HFFc6 (cell line): ENCODE measurements around the gene CENPF. TPM values are rescaled to one million over a fixed set of nuclear protein-coding genes. Genes with fewer than 3 reads are reported as not detected.

Experiments used
- DNase-seq: peaks from one replicate; pipeline ENCODE4 v3.0.0-alpha.2; 2018
- H3K27ac Mint-ChIP-seq: 2 replicates; pipeline ENCODE4 v1.8.0; 2020; ENCODE audit warnings: mild to moderate bottlenecking, mixed read lengths
- H3K27me3 Mint-ChIP-seq: 2 replicates; pipeline ENCODE4 v1.8.0; 2021; ENCODE audit warnings: mild to moderate bottlenecking, moderate library complexity, mixed read lengths; ENCODE audit not compliant: insufficient read depth
- H3K36me3 Mint-ChIP-seq: 2 replicates; pipeline ENCODE4 v1.8.0; 2021; ENCODE audit warnings: low read depth, mixed read lengths
- H3K4me1 Mint-ChIP-seq: 2 replicates; pipeline ENCODE4 v1.8.0; 2020; ENCODE audit warnings: low read depth, mixed read lengths
- H3K4me3 Mint-ChIP-seq: 2 replicates; pipeline ENCODE4 v1.8.0; 2020; ENCODE audit warnings: mild to moderate bottlenecking, moderate library complexity, mixed read lengths
- H3K9me3 Mint-ChIP-seq: 2 replicates; pipeline ENCODE4 v1.8.0; 2020; ENCODE audit warnings: mild to moderate bottlenecking, mixed read lengths
- total RNA-seq, 6 experiments: library from RNA; stranded (reverse); fragmentation: NEBNext Ultra II Directional; extraction: Animal tissue kit (Norgen Biotek cat#: 25700); gene quantifications; 2 replicates in 1 of 6; 3 replicates in 5 of 6; pipeline ENCODE4 v1.2.3, GENCODE V29; 2021
- TF ChIP-seq, protein P1 (sequence below): fragments of 200-600 bp; sonication (generic); IDR thresholded peaks from 2 replicates; pipeline ENCODE4 v1.5.0; 2021; ENCODE audit warnings: antibody characterized with exemption, mild to moderate bottlenecking

The CENPF gene
- total RNA-seq, 6 experiments from 2014 or later, result 36.8 to 79.2 (median 76.6) TPM

GRCh38 chr1:214688891-214689290, 85.9 kb downstream of the CENPF start:
- TF ChIP-seq, protein P1, sequence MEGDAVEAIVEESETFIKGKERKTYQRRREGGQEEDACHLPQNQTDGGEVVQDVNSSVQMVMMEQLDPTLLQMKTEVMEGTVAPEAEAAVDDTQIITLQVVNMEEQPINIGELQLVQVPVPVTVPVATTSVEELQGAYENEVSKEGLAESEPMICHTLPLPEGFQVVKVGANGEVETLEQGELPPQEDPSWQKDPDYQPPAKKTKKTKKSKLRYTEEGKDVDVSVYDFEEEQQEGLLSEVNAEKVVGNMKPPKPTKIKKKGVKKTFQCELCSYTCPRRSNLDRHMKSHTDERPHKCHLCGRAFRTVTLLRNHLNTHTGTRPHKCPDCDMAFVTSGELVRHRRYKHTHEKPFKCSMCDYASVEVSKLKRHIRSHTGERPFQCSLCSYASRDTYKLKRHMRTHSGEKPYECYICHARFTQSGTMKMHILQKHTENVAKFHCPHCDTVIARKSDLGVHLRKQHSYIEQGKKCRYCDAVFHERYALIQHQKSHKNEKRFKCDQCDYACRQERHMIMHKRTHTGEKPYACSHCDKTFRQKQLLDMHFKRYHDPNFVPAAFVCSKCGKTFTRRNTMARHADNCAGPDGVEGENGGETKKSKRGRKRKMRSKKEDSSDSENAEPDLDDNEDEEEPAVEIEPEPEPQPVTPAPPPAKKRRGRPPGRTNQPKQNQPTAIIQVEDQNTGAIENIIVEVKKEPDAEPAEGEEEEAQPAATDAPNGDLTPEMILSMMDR, result no peak
- peak; percentile 1 for DNase-seq
- Mint-ChIP-seq H3K4me3 (no peak overlapping the region), H3K36me3 (no peaks in the 10 kb centered on the region), H3K27me3 (no peaks in the 10 kb centered on the region), H3K27ac (0 out of 2 replicates have a peak overlapping the region, but pooled peaks have one; percentile 5), H3K4me1 (peaks cover 21% of the 10 kb centered on the region), H3K9me3 (no peaks in the 10 kb centered on the region)

DNA sequence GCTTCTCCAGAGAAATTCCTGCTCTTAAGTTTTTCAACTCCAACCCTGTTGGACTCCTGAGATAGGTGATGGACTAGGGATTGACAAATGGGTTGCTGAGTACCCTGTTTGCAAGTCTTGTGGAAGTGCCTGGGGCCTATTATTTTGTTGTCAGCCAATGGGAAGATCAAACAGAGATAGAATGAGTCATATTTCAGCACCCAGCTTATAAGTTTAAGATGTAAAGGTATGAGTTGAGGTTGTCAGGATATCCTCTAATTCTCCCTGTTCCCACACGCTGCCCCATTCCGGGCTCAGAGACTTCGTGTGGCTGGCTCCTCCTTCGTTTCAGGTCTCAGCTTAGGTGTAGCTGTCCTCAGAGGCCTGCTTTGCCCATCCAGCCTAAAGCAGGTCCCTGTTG, 91.8 kb downstream of the CENPF start:
- TF ChIP-seq, protein P1, result no peak
- H3K36me3 Mint-ChIP-seq, result 0 out of 2 replicates have a peak, but pooled peaks cover 5% of the 10 kb centered on the region
- no peak for DNase-seq
- H3K4me1 Mint-ChIP-seq, result peaks cover 10% of the 10 kb centered on the region; the same call in 1 of the 2 replicates
- H3K27ac Mint-ChIP-seq, result no peak overlapping the region
- H3K4me3 Mint-ChIP-seq, result no peak overlapping the region
- H3K27me3 Mint-ChIP-seq, result no peaks in the 10 kb centered on the region; the same call in 1 of the 2 replicates
- H3K9me3 Mint-ChIP-seq, result 0 out of 2 replicates have a peak, but pooled peaks cover 4% of the 10 kb centered on the region

DNA sequence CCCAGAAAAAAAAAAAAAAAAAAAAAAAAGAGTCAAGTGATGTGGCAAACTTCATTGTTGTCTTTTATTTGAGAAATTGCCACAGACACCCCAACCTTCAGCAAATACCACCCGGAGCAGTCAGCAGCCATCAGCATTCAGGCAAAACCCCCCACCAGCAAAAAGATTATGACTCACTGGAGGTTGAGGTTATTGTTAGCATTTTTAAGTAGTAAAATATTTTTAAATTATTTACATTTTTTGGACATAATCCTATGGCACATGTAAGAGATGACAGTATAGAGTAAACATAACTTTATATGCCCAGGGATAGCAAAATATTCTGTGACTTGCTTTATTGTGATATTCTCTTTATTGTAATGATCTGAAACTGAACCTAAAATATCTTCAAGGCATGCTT, 95.6 kb downstream of the CENPF start:
- no peak overlapping the region for H3K4me3 Mint-ChIP-seq
- H3K36me3 Mint-ChIP-seq, result 0 out of 2 replicates have a peak, but pooled peaks cover 5% of the 10 kb centered on the region
- TF ChIP-seq, protein P1, result no peak
- no peak overlapping the region for H3K27ac Mint-ChIP-seq
- 0 out of 2 replicates have a peak, but pooled peaks cover 4% of the 10 kb centered on the region for H3K9me3 Mint-ChIP-seq
- peaks cover 6% of the 10 kb centered on the region; the same call in 1 of the 2 replicates for H3K4me1 Mint-ChIP-seq
- H3K27me3 Mint-ChIP-seq, result no peaks in the 10 kb centered on the region; the same call in 1 of the 2 replicates
- no peak for DNase-seq

- Mint-ChIP-seq H3K27me3 (no peaks in the 10 kb centered on the region; the same call in 1 of the 2 replicates), H3K9me3 (peaks cover 18% of the 10 kb centered on the region), H3K36me3 (peaks cover 20% of the 10 kb centered on the region), H3K27ac (no peak overlapping the region), H3K4me1 (peaks cover 6% of the 10 kb centered on the region; the same call in 1 of the 2 replicates), H3K4me3 (peak overlapping the region; percentile 8; the same call in 1 of the 2 replicates)
- DNase-seq, result no peak
- TF ChIP-seq, protein P1, result no peak
Observed at GRCh38 chr1:214700437-214700836, 97.4 kb downstream of the CENPF start.

DNA sequence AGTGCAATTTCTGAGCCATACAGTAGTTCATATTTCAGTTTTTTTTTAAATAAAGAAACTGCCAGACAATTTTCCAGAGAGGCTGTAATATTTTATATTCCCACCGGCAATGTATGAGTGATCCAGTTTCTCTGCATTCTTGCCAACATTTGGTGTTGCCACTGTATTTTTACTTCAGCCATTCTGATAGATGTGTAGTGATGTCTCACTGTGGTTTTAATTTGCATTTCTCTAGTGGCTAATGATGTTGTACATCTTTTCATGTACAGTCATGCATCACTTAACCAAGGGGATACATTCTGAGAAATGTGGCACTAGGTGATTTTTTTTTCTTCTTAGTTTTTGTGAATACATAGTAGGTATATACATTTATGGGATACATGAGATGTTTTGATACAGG, 99.6 kb downstream of the CENPF start:
- Mint-ChIP-seq H3K9me3 (peaks cover 21% of the 10 kb centered on the region), H3K27me3 (no peaks in the 10 kb centered on the region; the same call in none of the 2 replicates), H3K4me1 (peaks cover 10% of the 10 kb centered on the region; the same call in 1 of the 2 replicates), H3K27ac (no peak overlapping the region), H3K36me3 (peaks cover 27% of the 10 kb centered on the region), H3K4me3 (no peak overlapping the region)
- no peak for DNase-seq
- TF ChIP-seq, protein P1, result no peak
